GM18502 (cell line): ENCODE measurements around the gene EN1.

ENCODE experiments used
- ATAC-seq: cut with Tn5 transposase; IDR thresholded peaks from one replicate; pipeline ENCODE4 v1.9.1; 2021; ENCODE audit warnings: mild to moderate bottlenecking; ENCODE audit not compliant: unreplicated experiment, poor library complexity

EN1 gene

DNA sequence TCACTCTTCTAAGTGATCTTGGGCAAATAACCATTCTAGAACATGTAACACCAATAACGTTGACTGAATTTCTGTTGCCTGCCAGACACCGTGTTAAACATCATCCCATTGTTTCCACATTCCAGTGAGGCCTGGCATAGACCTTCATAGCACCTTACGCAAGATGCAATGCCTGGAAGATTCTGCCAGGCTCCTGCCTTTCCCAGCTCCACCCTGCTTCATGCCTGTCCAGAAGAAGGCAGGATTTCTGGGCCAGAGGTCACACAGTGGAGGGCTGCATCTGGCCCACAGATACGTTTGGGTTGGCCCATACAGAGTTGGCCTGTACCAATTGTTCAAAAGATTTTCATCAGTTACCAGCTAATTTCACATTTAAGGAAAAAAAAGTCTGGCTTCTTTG, 46.3 kb downstream of the EN1 start:
- no peak for ATAC-seq

DNA sequence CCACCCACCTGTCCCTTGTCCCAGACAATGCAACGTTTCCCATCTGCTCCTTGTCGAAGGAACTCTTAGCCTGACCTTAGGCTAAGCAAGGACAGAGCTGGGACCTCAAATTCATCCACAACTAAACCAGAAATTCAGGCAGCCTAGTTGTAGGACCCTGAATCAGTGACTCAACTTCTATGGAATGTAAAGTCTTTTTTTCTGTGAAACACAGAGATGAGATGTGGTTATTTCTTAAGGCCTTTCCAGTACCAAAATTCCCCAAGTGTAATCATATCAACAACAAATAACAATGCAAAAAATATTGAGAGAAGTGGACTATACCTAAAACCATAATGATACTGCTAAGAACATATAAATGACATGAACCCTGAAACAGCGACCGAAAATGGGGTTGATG, 46.7 kb downstream of the EN1 start:
- no peak for ATAC-seq

DNA sequence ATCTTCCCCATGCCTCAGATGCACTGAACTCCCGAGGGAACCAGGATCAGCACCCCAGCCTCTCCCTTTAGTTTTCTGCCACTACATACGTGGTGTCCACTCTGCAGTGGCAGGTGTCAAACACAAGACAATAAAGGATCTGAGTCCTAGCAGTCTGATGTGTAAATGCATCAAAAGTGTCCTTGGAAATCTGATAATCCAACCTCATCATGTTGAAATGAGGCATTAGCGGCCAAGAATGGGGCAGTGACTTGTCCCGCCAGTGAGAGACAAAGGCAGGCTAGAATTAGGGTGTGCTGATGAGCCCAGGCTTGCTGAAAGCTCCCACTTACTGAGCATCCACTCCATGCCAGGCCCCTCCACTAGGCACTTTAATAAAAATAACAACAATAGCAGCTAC, 52.9 kb downstream of the EN1 start:
- ATAC-seq = no peak
